K562 (cell line): ENCODE results near the gene PAQR6. TPM values are rescaled to one million over a fixed set of nuclear protein-coding genes. Genes with fewer than 3 reads are reported as not detected.
A peak's percentile ranks its signal among the peaks of the same experiment; 100 is the strongest.

Source experiments
- ATAC-seq: fragments of 200-7000 bp; cut with Tn5 transposase; 3 replicates; pipeline ENCODE4 v1.9.1; 2020; ENCODE audit warnings: moderate library complexity
- BruUV-seq: library from RNA; stranded (reverse); fragments of 400-500 nt; replicated peaks from 2 replicates; lab custom pipeline; 2021; lab: Mats Ljungman, UMichigan
- CTCF ChIA-PET: fragments of 300-600 bp; formaldehyde crosslinking; extraction: SDS; loops from one replicate; lab custom pipeline; 2021; ENCODE audit warnings: low intra/inter-chr PET ratio; lab: Yijun Ruan, JAX
- POLR2A ChIA-PET: fragments of 300-600, 350-650 bp; sonication (Branson Sonifier 250); formaldehyde crosslinking; extraction: SDS; loops from one replicate; lab custom pipeline; 2021; ENCODE audit warnings: antibody characterized with exemption, inconsistent platforms; lab: Yijun Ruan, JAX
- DNase-seq, 4 experiments: peaks; one replicate each; pipeline versions ENCODE4 v3.0.0 to v3.0.0-alpha.2; 2011 to 2018; ENCODE audit warnings: low spot score in 3 of 4, mixed read lengths in 3 of 4; ENCODE audit errors: extremely low read depth in 1 of 4
- FAIRE-seq: peaks from 2 replicates; lab custom pipeline; 2011; peaks lifted over from hg19 to GRCh38; lab: Jason Lieb, UNC
- H2AFZ ChIP-seq: 2 replicates; pipeline ENCODE4 v1.6.0; 2011; ENCODE audit warnings: low read depth, low read length, control low read depth, inconsistent platforms
- H3K27ac ChIP-seq: fragments of 200-600 bp; 3 replicates; pipeline ENCODE4 v1.8.0; 2011; ENCODE audit warnings: low read depth, mild to moderate bottlenecking, control low read depth, inconsistent platforms, low read length, moderate library complexity, mixed read lengths; ENCODE audit errors: extremely low read depth
- H3K27me3 ChIP-seq, 2 experiments: fragments of 300-600 bp in 1 of 2; 2 replicates in 1 of 2; 3 replicates in 1 of 2; pipeline versions ENCODE4 v1.6.0 to v1.8.0; 2011; ENCODE audit warnings: inconsistent platforms in 2 of 2, low read length in 2 of 2, mild to moderate bottlenecking in 1 of 2, mixed read lengths in 1 of 2, moderate library complexity in 1 of 2; ENCODE audit not compliant: control insufficient read depth in 2 of 2, insufficient read depth in 2 of 2
- H3K36me3 ChIP-seq: fragments of 300-600 bp; 3 replicates; pipeline ENCODE4 v1.8.0; 2011; ENCODE audit warnings: mild to moderate bottlenecking, low read length, inconsistent platforms; ENCODE audit not compliant: control insufficient read depth, insufficient read depth
- H3K4me1 ChIP-seq, 2 experiments: fragments of 200-600 bp in 1 of 2; replicated peaks in 1 of 2; 2 replicates in 1 of 2; 3 replicates in 1 of 2; pipeline versions ENCODE4 v1.5.1 to v1.8.0; 2011; ENCODE audit warnings: inconsistent platforms in 2 of 2, low read length in 2 of 2, mild to moderate bottlenecking in 1 of 2, mixed read lengths in 1 of 2, moderate library complexity in 1 of 2; ENCODE audit not compliant: control insufficient read depth in 2 of 2, insufficient read depth in 2 of 2
- H3K4me2 ChIP-seq: 2 replicates; pipeline ENCODE4 v1.6.1; 2011; ENCODE audit warnings: low read length, control low read depth, inconsistent platforms, mixed read lengths; ENCODE audit not compliant: insufficient read depth
- H3K4me3 ChIP-seq: fragments of 200-600 bp; sonication (generic), shearing (Covaris generic); 2 replicates; pipeline ENCODE4 v1.5.1; 2016; ENCODE audit warnings: control low read depth, inconsistent platforms
- H3K79me2 ChIP-seq: fragments of 200-600 bp; 3 replicates; pipeline ENCODE4 v1.8.0; 2011; ENCODE audit warnings: low read length, inconsistent platforms; ENCODE audit not compliant: control insufficient read depth, insufficient read depth
- H3K9ac ChIP-seq, 2 experiments: 2 replicates each; pipeline versions ENCODE4 v1.6.0 to v1.6.1; 2011; ENCODE audit warnings: low read depth in 2 of 2, low read length in 2 of 2, control low read depth in 1 of 2, inconsistent platforms in 1 of 2, mild to moderate bottlenecking in 1 of 2, mixed read lengths in 1 of 2; ENCODE audit not compliant: insufficient read depth in 1 of 2
- H3K9me1 ChIP-seq: one replicate; pipeline ENCODE4 v1.6.0; 2011; ENCODE audit warnings: inconsistent platforms, mild to moderate bottlenecking, low read length, moderate library complexity; ENCODE audit not compliant: control insufficient read depth, insufficient read depth
- H3K9me3 ChIP-seq: replicated peaks from 2 replicates; pipeline ENCODE4 v1.5.1; 2011; ENCODE audit warnings: low read depth, low read length, inconsistent platforms; ENCODE audit not compliant: control insufficient read depth, insufficient read depth
- H4K20me1 ChIP-seq: replicated peaks from 2 replicates; pipeline ENCODE4 v1.6.1; 2011; ENCODE audit warnings: low read length, inconsistent platforms, mixed read lengths; ENCODE audit not compliant: control insufficient read depth, insufficient read depth
- DDX20 ChIP-seq: fragments of 450-650 bp; IDR thresholded peaks from 2 replicates; pipeline ENCODE4 v1.6.1; 2016; ENCODE audit warnings: missing genetic modification characterization, low read depth, mild to moderate bottlenecking, missing compliant biosample characterization, moderate library complexity
- ERF ChIP-seq: fragments of 450-650 bp; formaldehyde crosslinking; IDR thresholded peaks from 2 replicates; pipeline ENCODE4 v1.4.0; 2020; ENCODE audit warnings: mild to moderate bottlenecking, mixed read lengths
- MCM5 ChIP-seq: fragments of 450-650 bp; IDR thresholded peaks from 2 replicates; pipeline ENCODE4 v1.6.1; 2016; ENCODE audit warnings: low read depth
- PTTG1 ChIP-seq: fragments of 450-650 bp; IDR thresholded peaks from 2 replicates; pipeline ENCODE4 v1.6.1; 2016; ENCODE audit warnings: low read depth, mild to moderate bottlenecking, missing genetic modification characterization, missing compliant biosample characterization
- RBM25 ChIP-seq: fragments of 200-400 bp; formaldehyde crosslinking; IDR thresholded peaks from 2 replicates; pipeline ENCODE4 v1.6.1; 2018; ENCODE audit warnings: low read length, low read depth, moderate library complexity; ENCODE audit not compliant: severe bottlenecking
- RCOR1 ChIP-seq, 2 experiments: IDR thresholded peaks; 2 replicates each; pipeline ENCODE4 v1.6.1; 2012; ENCODE audit warnings: low read depth in 2 of 2, low read length in 2 of 2, borderline replicate concordance in 1 of 2, improper control_type of control experiment in 1 of 2
- SIN3B ChIP-seq: fragments of 450-650 bp; IDR thresholded peaks from 2 replicates; pipeline ENCODE4 v1.6.1; 2017; ENCODE audit warnings: low read depth, mild to moderate bottlenecking, moderate library complexity
- TEAD2 ChIP-seq: fragments of 450-650 bp; IDR thresholded peaks from 2 replicates; pipeline ENCODE4 v1.6.1; 2016; ENCODE audit warnings: missing genetic modification characterization, control low read depth, missing compliant biosample characterization
- XRCC5 ChIP-seq: fragments of 200-400 bp; formaldehyde crosslinking; IDR thresholded peaks from 2 replicates; pipeline ENCODE4 v1.6.1; 2017; ENCODE audit warnings: low read depth, mild to moderate bottlenecking, low read length
- ZNF76 ChIP-seq: fragments of 250-450 bp; sonication (Bioruptor Pico); IDR thresholded peaks from 2 replicates; pipeline ENCODE4 v1.4.0; 2020; ENCODE audit warnings: mild to moderate bottlenecking, moderate library complexity, borderline replicate concordance
- ZSCAN32 ChIP-seq: fragments of 450-650 bp; formaldehyde crosslinking; IDR thresholded peaks from 2 replicates; pipeline ENCODE4 v1.4.0; 2020; ENCODE audit warnings: mild to moderate bottlenecking, moderate library complexity
- in situ Hi-C: fragments of 300-500 bp; cut with MboI; formaldehyde crosslinking; loops from 4 replicates; pipeline ENCODE4 v1.15.0; 2018; ENCODE audit warnings: inconsistent platforms, mixed read lengths
- intact Hi-C: fragments of 100-400 bp; cut with micrococcal nuclease; formaldehyde crosslinking; loops from 2 replicates; pipeline ENCODE4 v1.14.2; 2022
- polyA plus RNA-seq, 8 experiments: library from polyadenylated mRNA; depleted of rRNA in 4 of 8; stranded (reverse) in 5 of 8; unstranded in 3 of 8; fragments of >200 nt; fragmentation: Nextera tagmentation in 2 of 8; fragmentation: Illumina TruSeq in 1 of 8; extraction: Ambion mirVana in 2 of 8; extraction: Trizol in 1 of 8; gene quantifications; 2 replicates each; pipeline versions ENCODE4 v1.2.1 to v1.2.3, GENCODE V29; 2011 to 2014; ENCODE audit warnings: inconsistent platforms in 1 of 8, missing spikeins in 1 of 8
- total RNA-seq, 7 experiments: library from RNA; depleted of rRNA in 6 of 7; stranded (reverse); fragments of >200 nt in 6 of 7; fragmentation: Illumina TruSeq in 2 of 7; extraction: Trizol in 2 of 7; gene quantifications; 2 replicates each; pipeline versions ENCODE4 v1.2.1 to v1.2.3, GENCODE V29; 2011 to 2021; ENCODE audit warnings: low replicate concordance in 1 of 7
- TF ChIP-seq, protein P1 (sequence below), 2 experiments: fragments of 450-650 bp; formaldehyde crosslinking in 1 of 2; IDR thresholded peaks; 2 replicates each; pipeline versions ENCODE4 v1.4.0 to v1.6.1; 2014 to 2020; ENCODE audit warnings: mild to moderate bottlenecking in 2 of 2, borderline replicate concordance in 1 of 2, low read depth in 1 of 2
- TF ChIP-seq, protein P2 (sequence below): sonication (generic); formaldehyde crosslinking; IDR thresholded peaks from 2 replicates; pipeline ENCODE4 v1.8.1; 2023; ENCODE audit warnings: mild to moderate bottlenecking, missing genetic modification reagents

PAQR6 gene
- total and polyA plus RNA-seq, 9 of the 15 experiments (the other 6 are each of a cell fraction or from before 2014, with no cell fraction given): 0.07 to 1.8 (median 0.62) TPM

DNA sequence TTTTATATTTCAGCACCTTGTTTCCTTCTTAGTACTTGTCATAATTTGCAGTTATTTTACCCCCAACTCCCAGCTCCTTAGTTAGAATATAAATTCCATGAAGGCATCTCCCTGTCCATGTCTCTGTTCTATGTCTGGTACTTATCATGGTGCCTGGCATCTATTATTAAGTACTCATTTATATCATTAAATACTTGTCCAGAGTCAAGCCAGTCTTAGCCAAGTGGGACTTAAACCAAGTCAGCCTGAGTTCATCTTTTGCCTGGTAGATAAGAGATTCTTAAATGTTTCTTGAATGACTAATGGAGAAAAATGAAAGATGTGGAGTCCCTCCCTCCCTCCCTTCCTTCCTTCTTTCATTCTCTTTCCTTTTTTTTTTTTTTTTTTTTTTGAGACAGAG is 44.5 kb downstream of the PAQR6 start:
- ChIA-PET POLR2A (interaction anchor here (0.6 to 9.2 kb wide), 2 partner anchors 10 to 271 kb away, joined by 4 to 62 read pairs; partner anchors contain the start of gene PMF1), CTCF (no interaction called here)
- peaks cover 0 to 3% of the 10 kb centered on the region in 2 experiments; a peak in 2 of 5 replicates for H3K4me1 ChIP-seq
- H4K20me1 ChIP-seq: peaks cover 4% of the 10 kb centered on the region; the same call in 1 of the 2 replicates
- H3K36me3 ChIP-seq: peaks cover 65% of the 10 kb centered on the region; the same call in 2 of the 3 replicates
- no peak overlapping the region for H2AFZ ChIP-seq
- DNase-seq: peak in 1 of 4 experiments; percentile 5
- in situ Hi-C loops (no loop called here), intact Hi-C loops (no loop called here)
- BruUV-seq: no TSS peak
- no peaks in the 10 kb centered on the region for H3K9me3 ChIP-seq
- no peak overlapping the region for H3K4me3 ChIP-seq
- no peak for ATAC-seq
- H3K4me2 ChIP-seq: no peak overlapping the region
- FAIRE-seq: no peak
- H3K79me2 ChIP-seq: peaks cover 17% of the 10 kb centered on the region; the same call in 2 of the 3 replicates
- no peaks in the 10 kb centered on the region for H3K9me1 ChIP-seq
- no peak overlapping the region for H3K9ac ChIP-seq
- H3K27ac ChIP-seq: no peak overlapping the region
- no peaks in the 10 kb centered on the region for H3K27me3 ChIP-seq
- TF ChIP-seq, protein P1, sequence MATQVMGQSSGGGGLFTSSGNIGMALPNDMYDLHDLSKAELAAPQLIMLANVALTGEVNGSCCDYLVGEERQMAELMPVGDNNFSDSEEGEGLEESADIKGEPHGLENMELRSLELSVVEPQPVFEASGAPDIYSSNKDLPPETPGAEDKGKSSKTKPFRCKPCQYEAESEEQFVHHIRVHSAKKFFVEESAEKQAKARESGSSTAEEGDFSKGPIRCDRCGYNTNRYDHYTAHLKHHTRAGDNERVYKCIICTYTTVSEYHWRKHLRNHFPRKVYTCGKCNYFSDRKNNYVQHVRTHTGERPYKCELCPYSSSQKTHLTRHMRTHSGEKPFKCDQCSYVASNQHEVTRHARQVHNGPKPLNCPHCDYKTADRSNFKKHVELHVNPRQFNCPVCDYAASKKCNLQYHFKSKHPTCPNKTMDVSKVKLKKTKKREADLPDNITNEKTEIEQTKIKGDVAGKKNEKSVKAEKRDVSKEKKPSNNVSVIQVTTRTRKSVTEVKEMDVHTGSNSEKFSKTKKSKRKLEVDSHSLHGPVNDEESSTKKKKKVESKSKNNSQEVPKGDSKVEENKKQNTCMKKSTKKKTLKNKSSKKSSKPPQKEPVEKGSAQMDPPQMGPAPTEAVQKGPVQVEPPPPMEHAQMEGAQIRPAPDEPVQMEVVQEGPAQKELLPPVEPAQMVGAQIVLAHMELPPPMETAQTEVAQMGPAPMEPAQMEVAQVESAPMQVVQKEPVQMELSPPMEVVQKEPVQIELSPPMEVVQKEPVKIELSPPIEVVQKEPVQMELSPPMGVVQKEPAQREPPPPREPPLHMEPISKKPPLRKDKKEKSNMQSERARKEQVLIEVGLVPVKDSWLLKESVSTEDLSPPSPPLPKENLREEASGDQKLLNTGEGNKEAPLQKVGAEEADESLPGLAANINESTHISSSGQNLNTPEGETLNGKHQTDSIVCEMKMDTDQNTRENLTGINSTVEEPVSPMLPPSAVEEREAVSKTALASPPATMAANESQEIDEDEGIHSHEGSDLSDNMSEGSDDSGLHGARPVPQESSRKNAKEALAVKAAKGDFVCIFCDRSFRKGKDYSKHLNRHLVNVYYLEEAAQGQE (IDR thresholded peaks at IDR 0.05; ENCODE audit: borderline replicate concordance): no peak
- TF ChIP-seq, protein P1 (CRISPR knock-in tag; IDR thresholded peaks at IDR 0.05; ENCODE audit: low read depth): no peak
- TF ChIP-seq MCM5 (no peak), PTTG1 (tag) (no peak), SIN3B (no peak), RBM25 (no peak), DDX20 (no peak), ZSCAN32 (CRISPR knock-in tag) (no peak), ZNF76 (no peak), RCOR1 (IDR thresholded peaks at IDR 0.05; ENCODE audit: borderline replicate concordance in 1 of 2, low read depth in 2 of 2, low read length in 2 of 2) (no peak), TEAD2 (tag) (no peak), ERF (CRISPR knock-in tag) (no peak), XRCC5 (no peak)
- TF ChIP-seq, protein P2, sequence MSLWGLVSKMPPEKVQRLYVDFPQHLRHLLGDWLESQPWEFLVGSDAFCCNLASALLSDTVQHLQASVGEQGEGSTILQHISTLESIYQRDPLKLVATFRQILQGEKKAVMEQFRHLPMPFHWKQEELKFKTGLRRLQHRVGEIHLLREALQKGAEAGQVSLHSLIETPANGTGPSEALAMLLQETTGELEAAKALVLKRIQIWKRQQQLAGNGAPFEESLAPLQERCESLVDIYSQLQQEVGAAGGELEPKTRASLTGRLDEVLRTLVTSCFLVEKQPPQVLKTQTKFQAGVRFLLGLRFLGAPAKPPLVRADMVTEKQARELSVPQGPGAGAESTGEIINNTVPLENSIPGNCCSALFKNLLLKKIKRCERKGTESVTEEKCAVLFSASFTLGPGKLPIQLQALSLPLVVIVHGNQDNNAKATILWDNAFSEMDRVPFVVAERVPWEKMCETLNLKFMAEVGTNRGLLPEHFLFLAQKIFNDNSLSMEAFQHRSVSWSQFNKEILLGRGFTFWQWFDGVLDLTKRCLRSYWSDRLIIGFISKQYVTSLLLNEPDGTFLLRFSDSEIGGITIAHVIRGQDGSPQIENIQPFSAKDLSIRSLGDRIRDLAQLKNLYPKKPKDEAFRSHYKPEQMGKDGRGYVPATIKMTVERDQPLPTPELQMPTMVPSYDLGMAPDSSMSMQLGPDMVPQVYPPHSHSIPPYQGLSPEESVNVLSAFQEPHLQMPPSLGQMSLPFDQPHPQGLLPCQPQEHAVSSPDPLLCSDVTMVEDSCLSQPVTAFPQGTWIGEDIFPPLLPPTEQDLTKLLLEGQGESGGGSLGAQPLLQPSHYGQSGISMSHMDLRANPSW (CRISPR knock-in tag): no peak
